C1 segment of cervical spinal cord (tissue), 14 donors: ENCODE data around the gene HLA-DRB1.
"Not testable (repeated sequence)": the region's sequence is repeated elsewhere in the genome, so short reads cannot be mapped to it uniquely, and the experiment has no call there.

Source experiments
- DNase-seq, 14 donors: peaks; one replicate each; lab custom pipeline; 2025; lab: John Stamatoyannopoulos, UW

HLA-DRB1 gene

GRCh38 chr6:32562940-32563339, 26.7 kb downstream of the HLA-DRB1 start:
- DNase-seq = no peak

GRCh38 chr6:32559747-32560146, 29.9 kb downstream of the HLA-DRB1 start:
- DNase-seq = no peak

GRCh38 chr6:32558426-32559057, 31.1 kb downstream of the HLA-DRB1 start:
- DNase-seq = no peak

DNA sequence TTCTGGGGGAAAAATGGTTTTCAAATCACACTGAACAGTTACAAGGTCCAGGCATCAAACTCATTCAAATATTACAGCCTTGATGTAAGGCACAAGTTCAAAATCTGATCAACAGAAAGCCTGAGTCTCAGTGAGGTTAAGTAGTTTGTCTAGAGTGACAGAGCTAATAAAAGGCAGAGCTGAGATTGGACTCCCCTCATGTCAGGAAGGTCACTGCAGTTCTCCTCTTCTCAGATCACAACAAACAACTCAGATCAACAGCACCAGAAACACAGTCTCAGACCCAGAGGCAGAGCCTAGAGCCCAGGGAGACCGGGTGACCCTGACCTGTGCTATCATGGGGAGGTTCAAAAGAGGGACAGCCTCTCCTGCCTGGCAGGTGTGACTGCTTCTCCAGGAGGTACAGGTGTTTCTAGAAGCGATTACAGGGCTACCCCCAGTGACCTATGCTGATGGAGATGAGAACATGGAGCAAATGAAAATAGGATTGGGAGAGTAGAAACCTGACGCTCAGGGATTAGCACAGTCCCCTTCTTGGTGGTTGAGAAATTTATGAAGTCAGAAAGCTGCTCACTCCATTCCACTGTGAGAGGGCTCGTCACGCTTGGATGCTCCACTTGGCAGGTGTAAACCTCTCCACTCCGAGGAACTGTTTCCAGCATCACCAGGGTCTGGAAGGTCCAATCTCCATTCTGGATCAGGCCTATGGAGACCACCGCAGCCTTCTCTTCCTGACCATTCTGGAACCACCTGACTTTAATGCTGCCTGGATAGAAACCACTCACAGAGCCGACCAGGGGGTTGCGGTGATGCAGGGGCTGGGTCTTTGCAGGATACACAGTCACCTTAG, 35.3 kb downstream of the HLA-DRB1 start:
- DNase-seq = no peak

GRCh38 chr6:32553037-32553742, 36.5 kb downstream of the HLA-DRB1 start:
- no peak for DNase-seq

- no peak for DNase-seq
Measured at GRCh38 chr6:32551410-32551809, 38.2 kb downstream of the HLA-DRB1 start.

DNA sequence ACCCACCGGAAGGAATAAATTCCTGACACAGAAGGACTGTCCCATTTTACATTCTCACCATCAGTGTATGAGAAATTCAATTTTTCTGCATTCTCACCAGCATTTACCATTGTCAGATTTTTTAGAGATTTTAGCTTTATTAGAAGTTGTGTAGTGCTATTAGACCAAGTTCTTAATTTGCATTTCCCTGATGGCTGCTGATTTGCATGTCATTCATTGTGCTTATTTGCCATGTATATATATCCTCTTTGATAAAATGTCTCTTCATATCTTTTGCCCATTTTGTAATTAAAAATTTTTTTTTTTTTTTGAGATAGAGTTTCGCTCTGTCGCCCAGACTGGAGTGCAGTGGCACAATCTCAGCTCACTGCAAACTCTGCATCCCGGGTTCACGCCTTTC, 49.8 kb downstream of the HLA-DRB1 start:
- no peak for DNase-seq

GRCh38 chr6:32530431-32530793, 59.2 kb downstream of the HLA-DRB1 start:
- not testable (repeated sequence) for DNase-seq

DNA sequence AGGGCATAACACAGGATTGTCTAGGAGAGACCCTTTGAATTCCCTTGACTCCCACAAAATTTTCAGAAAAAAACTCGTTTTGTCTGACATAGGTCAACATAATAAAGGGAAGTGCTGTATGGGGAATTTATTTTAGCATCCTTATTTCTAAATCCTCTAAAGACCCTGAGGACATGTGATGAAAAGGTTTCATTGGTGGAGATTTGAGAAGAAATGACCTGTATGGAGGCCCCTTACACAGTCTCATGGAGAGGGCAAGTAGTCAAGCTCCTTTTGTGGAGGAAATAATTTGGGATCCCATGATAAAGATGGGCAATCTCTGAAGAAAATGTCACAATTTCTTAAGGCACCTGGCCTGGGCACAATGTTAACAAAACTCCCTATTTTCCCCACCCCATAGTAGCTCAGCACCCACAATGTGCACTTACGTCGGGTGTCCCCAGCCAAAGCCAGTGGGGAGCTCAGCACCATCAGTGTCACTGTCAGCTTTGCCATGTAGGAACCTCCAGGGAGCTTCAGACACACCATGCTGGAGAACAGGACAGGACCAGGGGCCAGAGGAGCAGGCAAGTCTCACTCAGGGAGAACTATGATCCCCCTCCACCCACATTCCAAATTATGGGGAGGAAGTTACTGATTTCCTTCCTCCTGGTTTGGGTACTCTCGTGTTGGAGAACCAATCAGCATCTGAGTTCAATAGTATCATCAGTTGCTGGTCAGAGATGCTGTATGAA, 59.8 kb downstream of the HLA-DRB1 start, which contains the start of gene HLA-DRB5:
TSS of gene HLA-DRB5 (minus strand) at position 591 of the 734 bp plus-strand sequence. CDS start at position 528, 63 bp downstream.
- DNase-seq = peak in 8 of 14 donors; percentile 0 to 19 (median 4)
